HCT116 (cell line): ENCODE data around the gene RND2. TPM values are rescaled to one million over a fixed set of nuclear protein-coding genes. Genes with fewer than 3 reads are reported as not detected.

ENCODE experiments used
- ATAC-seq: fragments of 200-7000 bp; cut with Tn5 transposase; 2 replicates; pipeline ENCODE4 v1.9.1; 2020; ENCODE audit warnings: mild to moderate bottlenecking, moderate library complexity
- BruUV-seq: library from RNA; stranded (reverse); fragments of 400-500 nt; replicated peaks from 2 replicates; lab custom pipeline; 2021; lab: Mats Ljungman, UMichigan
- CTCF ChIA-PET: fragments of 300-600 bp; sonication (Branson Sonifier 250); formaldehyde crosslinking; loops from one replicate; lab custom pipeline; 2021; ENCODE audit warnings: antibody characterized with exemption; lab: Charles Lee
- POLR2A ChIA-PET: fragments of 300-600, 350-600 bp; sonication (Branson Sonifier 250); formaldehyde crosslinking; loops from one replicate; lab custom pipeline; 2021; ENCODE audit warnings: antibody characterized with exemption; lab: Charles Lee
- RAD21 ChIA-PET, 2 experiments: fragments of 300-600 bp; sonication (Branson Sonifier 250); formaldehyde crosslinking; loops; one replicate each; lab custom pipeline; 2023; ENCODE audit warnings: low total read pairs in 2 of 2; ENCODE audit not compliant: uncharacterized antibody in 2 of 2, unreplicated experiment in 2 of 2, low non-redundant PET in 1 of 2; lab: Charles Lee
- DNase-seq: peaks from one replicate; pipeline ENCODE4 v3.0.0-alpha.2; 2010; ENCODE audit warnings: low read depth, low spot score
- H2AFZ ChIP-seq: fragments of 200-600 bp; shearing (Covaris generic), sonication (generic); 2 replicates; pipeline ENCODE4 v1.6.1; 2017; ENCODE audit warnings: low read depth, mixed run types, mixed read lengths, antibody characterized with exemption, low read length; ENCODE audit not compliant: poor library complexity, severe bottlenecking
- H3K27ac ChIP-seq: 2 replicates; pipeline ENCODE4 v1.5.1; 2012; ENCODE audit warnings: low read depth, low read length
- H3K27me3 ChIP-seq: fragments of 200-600 bp; sonication (generic); 2 replicates; pipeline ENCODE4 v1.6.1; 2016; ENCODE audit warnings: mixed run types, low read length, mixed read lengths; ENCODE audit not compliant: insufficient read depth
- H3K36me3 ChIP-seq, 2 experiments: fragments of 200-500 bp in 1 of 2; fragments of 200-600 bp in 1 of 2; sonication (Bioruptor generic) in 1 of 2; sonication (generic) in 1 of 2; 2 replicates each; pipeline versions ENCODE4 v1.5.1 to v1.6.1; 2014 to 2016; ENCODE audit warnings: low read length in 2 of 2, inconsistent platforms in 1 of 2, mixed read lengths in 1 of 2, mixed run types in 1 of 2; ENCODE audit not compliant: insufficient read depth in 2 of 2, control insufficient read depth in 1 of 2
- H3K4me1 ChIP-seq, 2 experiments: fragments of 200-600 bp in 1 of 2; sonication (generic) in 1 of 2; 2 replicates each; pipeline versions ENCODE4 v1.5.1 to v1.6.1; 2012 to 2017; ENCODE audit warnings: low read length in 2 of 2, inconsistent platforms in 1 of 2, mild to moderate bottlenecking in 1 of 2, mixed read lengths in 1 of 2, mixed run types in 1 of 2, moderate library complexity in 1 of 2; ENCODE audit not compliant: insufficient read depth in 2 of 2, control insufficient read depth in 1 of 2
- H3K4me2 ChIP-seq: fragments of 200-600 bp; sonication (generic); 2 replicates; pipeline ENCODE4 v1.6.1; 2017; ENCODE audit warnings: mixed run types, low read length, mixed read lengths
- H3K4me3 ChIP-seq, 2 experiments: fragments of 200-600 bp in 1 of 2; sonication (generic) in 1 of 2; replicated peaks in 1 of 2; 2 replicates each; pipeline ENCODE4 v1.5.1; 2011 to 2016; ENCODE audit warnings: low read length in 2 of 2, control low read depth in 1 of 2, low read depth in 1 of 2, mild to moderate bottlenecking in 1 of 2, mixed read lengths in 1 of 2, mixed run types in 1 of 2
- H3K79me2 ChIP-seq: fragments of 200-600 bp; sonication (generic); 2 replicates; pipeline ENCODE4 v1.6.1; 2017; ENCODE audit warnings: mild to moderate bottlenecking, mixed run types, low read length, moderate library complexity, mixed read lengths; ENCODE audit not compliant: insufficient read depth
- H3K9ac ChIP-seq: fragments of 200-600 bp; sonication (generic); 2 replicates; pipeline ENCODE4 v1.6.1; 2016; ENCODE audit warnings: low read length, mixed read lengths
- H3K9me2 ChIP-seq: fragments of 200-600 bp; sonication (generic), shearing (Covaris generic); 2 replicates; pipeline ENCODE4 v1.6.1; 2017; ENCODE audit warnings: mixed run types, mild to moderate bottlenecking, moderate library complexity; ENCODE audit not compliant: insufficient read depth
- H3K9me3 ChIP-seq, 2 experiments: fragments of 200-500 bp in 1 of 2; fragments of 200-600 bp in 1 of 2; sonication (Bioruptor generic) in 1 of 2; sonication (generic) in 1 of 2; 2 replicates each; pipeline ENCODE4 v1.6.1; 2014 to 2017; ENCODE audit warnings: low read length in 2 of 2, mixed read lengths in 2 of 2, inconsistent platforms in 1 of 2, low read depth in 1 of 2, mild to moderate bottlenecking in 1 of 2, mixed run types in 1 of 2, moderate library complexity in 1 of 2; ENCODE audit not compliant: control insufficient read depth in 1 of 2, insufficient read depth in 1 of 2
- H4K20me1 ChIP-seq: fragments of 200-600 bp; sonication (generic), shearing (Covaris generic); 2 replicates; pipeline ENCODE4 v1.6.1; 2017; ENCODE audit warnings: mixed run types, mild to moderate bottlenecking, moderate library complexity; ENCODE audit not compliant: insufficient read depth
- ATF3 ChIP-seq: IDR thresholded peaks from 2 replicates; pipeline ENCODE4 v1.6.1; 2012
- EGR1 ChIP-seq: IDR thresholded peaks from 2 replicates; pipeline ENCODE4 v1.6.1; 2012; ENCODE audit warnings: low read depth
- ELF1 ChIP-seq: IDR thresholded peaks from 2 replicates; pipeline ENCODE4 v1.6.1; 2012; ENCODE audit warnings: low read depth, borderline replicate concordance
- EZH2phosphoT487 ChIP-seq: fragments of 200-600 bp; IDR thresholded peaks from 2 replicates; pipeline ENCODE4 v1.6.1; 2018; ENCODE audit warnings: antibody characterized with exemption, borderline replicate concordance
- FOSL1 ChIP-seq: IDR thresholded peaks from 2 replicates; pipeline ENCODE4 v1.6.1; 2012; ENCODE audit warnings: low read depth
- MAX ChIP-seq: IDR thresholded peaks from 2 replicates; pipeline ENCODE4 v1.6.1; 2012
- POLR2A ChIP-seq: IDR thresholded peaks from 2 replicates; pipeline ENCODE4 v1.7.0; 2011; ENCODE audit warnings: borderline replicate concordance; ENCODE audit not compliant: insufficient read depth, insufficient read length; ENCODE audit errors: extremely low read depth
- POLR2AphosphoS5 ChIP-seq: IDR thresholded peaks from 2 replicates; pipeline ENCODE4 v1.6.1; 2011; ENCODE audit warnings: mild to moderate bottlenecking, low read depth, low read length, moderate library complexity
- RAD21 ChIP-seq: IDR thresholded peaks from 2 replicates; pipeline ENCODE4 v1.6.1; 2012; ENCODE audit warnings: low read depth, mild to moderate bottlenecking
- SIN3A ChIP-seq: IDR thresholded peaks from 2 replicates; pipeline ENCODE4 v1.6.1; 2012; ENCODE audit warnings: low read depth
- SP1 ChIP-seq: IDR thresholded peaks from 2 replicates; pipeline ENCODE4 v1.6.1; 2012; ENCODE audit warnings: low read depth
- SRF ChIP-seq: IDR thresholded peaks from 2 replicates; pipeline ENCODE4 v1.6.1; 2012; ENCODE audit warnings: low read depth
- YY1 ChIP-seq: IDR thresholded peaks from 2 replicates; pipeline ENCODE4 v1.6.1; 2011; ENCODE audit warnings: low read length, low read depth, moderate library complexity, mild to moderate bottlenecking; ENCODE audit not compliant: insufficient replicate concordance; ENCODE audit errors: extremely low read depth
- ZFX ChIP-seq: fragments of 450-650 bp; IDR thresholded peaks from 2 replicates; pipeline ENCODE4 v1.6.1; 2017
- ZNF274 ChIP-seq: fragments of 200-500 bp; sonication (Bioruptor generic); IDR thresholded peaks from 2 replicates; pipeline ENCODE4 v1.6.1; 2014; ENCODE audit warnings: mild to moderate bottlenecking, low read depth, low read length, inconsistent platforms
- intact Hi-C: fragments of 100-400 bp; cut with micrococcal nuclease; formaldehyde crosslinking; loops from 2 replicates; pipeline ENCODE4 v1.10.0; 2022
- total RNA-seq: library from RNA; stranded (reverse); gene quantifications from one replicate; pipeline ENCODE4 v1.2.1, GENCODE V29; 2021; ENCODE audit not compliant: unreplicated experiment
- TF ChIP-seq, protein P1 (sequence below): IDR thresholded peaks from 2 replicates; pipeline ENCODE4 v1.6.1; 2011; ENCODE audit warnings: mild to moderate bottlenecking, low read length, moderate library complexity; ENCODE audit not compliant: insufficient replicate concordance; ENCODE audit errors: extremely low read depth
- TF ChIP-seq, protein P2 (sequence below), 3 experiments: fragments of 200-600 bp in 1 of 3; sonication (generic) in 1 of 3; IDR thresholded peaks in 2 of 3; conservative IDR thresholded peaks in 1 of 3; 2 replicates each; pipeline ENCODE4 v1.5.1; 2012 to 2017; ENCODE audit warnings: low read depth in 2 of 3, low read length in 2 of 3, antibody characterized with exemption in 1 of 3, borderline replicate concordance in 1 of 3, control low read depth in 1 of 3, mild to moderate bottlenecking in 1 of 3, mixed read lengths in 1 of 3, mixed run types in 1 of 3, moderate library complexity in 1 of 3; ENCODE audit not compliant: insufficient read depth in 1 of 3

The RND2 gene
- total RNA-seq, 1 experiment from 2014 or later: 0.66 TPM

DNA sequence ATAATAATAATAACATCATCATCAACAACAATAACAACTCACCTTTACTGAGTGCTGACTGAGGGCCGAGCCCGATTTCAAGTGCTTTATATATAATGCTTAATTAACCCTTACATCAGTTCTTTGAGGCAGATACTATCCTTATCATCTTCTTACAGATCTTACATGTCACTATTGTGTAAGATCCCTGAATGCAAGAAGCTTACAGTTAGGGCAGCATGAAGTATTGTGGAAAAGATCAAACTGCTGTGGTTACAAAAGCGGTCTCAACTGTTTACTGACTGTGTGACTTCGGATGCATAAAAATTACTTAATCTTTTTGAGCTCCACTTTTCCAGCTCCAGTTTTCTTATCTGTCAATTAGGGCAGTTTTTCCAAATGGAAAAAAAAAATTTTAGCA, 6.1 kb upstream of the RND2 start (continued):
- TF ChIP-seq POLR2AphosphoS5 (no peak), EZH2phosphoT487 (no peak), ATF3 (no peak), FOSL1 (no peak), ZNF274 (no peak), EGR1 (no peak), MAX (no peak), POLR2A (no peak), ELF1 (no peak), SIN3A (no peak), SP1 (no peak), SRF (no peak)

GRCh38 chr17:43019418-43019817, 5.6 kb upstream of the RND2 start:
- H3K79me2 ChIP-seq: peaks cover 8% of the 10 kb centered on the region; the same call in 1 of the 2 replicates
- no peaks in the 10 kb centered on the region for H4K20me1 ChIP-seq
- ChIA-PET POLR2A (interaction anchor here (1.4 kb wide), 1 partner anchor 12 kb away, joined by 3 read pairs; no protein-coding TSS in a partner anchor), CTCF (no interaction called here), RAD21 (no interaction called here)
- H3K27ac ChIP-seq: no peak overlapping the region
- no peaks in the 10 kb centered on the region for H3K27me3 ChIP-seq
- ATAC-seq (no peak), DNase-seq (no peak)
- H3K9me3 ChIP-seq: no peaks in the 10 kb centered on the region
- peaks cover 9 to 37% of the 10 kb centered on the region in 2 experiments; a peak in 3 of 4 replicates for H3K4me1 ChIP-seq
- intact Hi-C loops: no loop called here
- no peaks in the 10 kb centered on the region for H3K9me2 ChIP-seq
- H2AFZ ChIP-seq: no peak overlapping the region
- peak overlapping the region; percentile 12; the same call in 1 of the 2 replicates for H3K4me2 ChIP-seq
- no TSS peak for BruUV-seq
- H3K4me3 ChIP-seq: no peak overlapping the region
- no peak overlapping the region for H3K9ac ChIP-seq
- peaks cover 0 to 9% of the 10 kb centered on the region in 2 experiments; a peak in 3 of 4 replicates for H3K36me3 ChIP-seq
- no peak for TF ChIP-seq POLR2A
- TF ChIP-seq ATF3: no peak
- TF ChIP-seq ZNF274: no peak
- TF ChIP-seq, protein P1, sequence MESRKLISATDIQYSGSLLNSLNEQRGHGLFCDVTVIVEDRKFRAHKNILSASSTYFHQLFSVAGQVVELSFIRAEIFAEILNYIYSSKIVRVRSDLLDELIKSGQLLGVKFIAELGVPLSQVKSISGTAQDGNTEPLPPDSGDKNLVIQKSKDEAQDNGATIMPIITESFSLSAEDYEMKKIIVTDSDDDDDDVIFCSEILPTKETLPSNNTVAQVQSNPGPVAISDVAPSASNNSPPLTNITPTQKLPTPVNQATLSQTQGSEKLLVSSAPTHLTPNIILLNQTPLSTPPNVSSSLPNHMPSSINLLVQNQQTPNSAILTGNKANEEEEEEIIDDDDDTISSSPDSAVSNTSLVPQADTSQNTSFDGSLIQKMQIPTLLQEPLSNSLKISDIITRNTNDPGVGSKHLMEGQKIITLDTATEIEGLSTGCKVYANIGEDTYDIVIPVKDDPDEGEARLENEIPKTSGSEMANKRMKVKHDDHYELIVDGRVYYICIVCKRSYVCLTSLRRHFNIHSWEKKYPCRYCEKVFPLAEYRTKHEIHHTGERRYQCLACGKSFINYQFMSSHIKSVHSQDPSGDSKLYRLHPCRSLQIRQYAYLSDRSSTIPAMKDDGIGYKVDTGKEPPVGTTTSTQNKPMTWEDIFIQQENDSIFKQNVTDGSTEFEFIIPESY: no peak
- no peak for TF ChIP-seq ZFX
- TF ChIP-seq RAD21: no peak
- TF ChIP-seq YY1: no peak
- TF ChIP-seq SIN3A: no peak
- TF ChIP-seq, protein P2, sequence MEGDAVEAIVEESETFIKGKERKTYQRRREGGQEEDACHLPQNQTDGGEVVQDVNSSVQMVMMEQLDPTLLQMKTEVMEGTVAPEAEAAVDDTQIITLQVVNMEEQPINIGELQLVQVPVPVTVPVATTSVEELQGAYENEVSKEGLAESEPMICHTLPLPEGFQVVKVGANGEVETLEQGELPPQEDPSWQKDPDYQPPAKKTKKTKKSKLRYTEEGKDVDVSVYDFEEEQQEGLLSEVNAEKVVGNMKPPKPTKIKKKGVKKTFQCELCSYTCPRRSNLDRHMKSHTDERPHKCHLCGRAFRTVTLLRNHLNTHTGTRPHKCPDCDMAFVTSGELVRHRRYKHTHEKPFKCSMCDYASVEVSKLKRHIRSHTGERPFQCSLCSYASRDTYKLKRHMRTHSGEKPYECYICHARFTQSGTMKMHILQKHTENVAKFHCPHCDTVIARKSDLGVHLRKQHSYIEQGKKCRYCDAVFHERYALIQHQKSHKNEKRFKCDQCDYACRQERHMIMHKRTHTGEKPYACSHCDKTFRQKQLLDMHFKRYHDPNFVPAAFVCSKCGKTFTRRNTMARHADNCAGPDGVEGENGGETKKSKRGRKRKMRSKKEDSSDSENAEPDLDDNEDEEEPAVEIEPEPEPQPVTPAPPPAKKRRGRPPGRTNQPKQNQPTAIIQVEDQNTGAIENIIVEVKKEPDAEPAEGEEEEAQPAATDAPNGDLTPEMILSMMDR (IDR thresholded peaks at IDR 0.05 in 2 of 3, conservative IDR thresholded peaks at IDR 0.05 in 1 of 3; ENCODE audit: borderline replicate concordance in 1 of 3, insufficient read depth in 1 of 3, low read depth in 2 of 3, low read length in 2 of 3): no peak
- TF ChIP-seq EGR1: no peak
